OCI-LY7 (cell line): ENCODE data around the gene ECSIT.

Experiments
- EZH2phosphoT487 ChIP-seq: fragments of 200-600 bp; sonication (generic); IDR thresholded peaks from 2 replicates; pipeline ENCODE4 v1.6.1; 2018; ENCODE audit warnings: low read depth, borderline replicate concordance, mild to moderate bottlenecking, mixed run types, antibody characterized with exemption, low read length, moderate library complexity, mixed read lengths
- TF ChIP-seq, protein P1 (sequence below): fragments of 200-600 bp; sonication (generic); conservative IDR thresholded peaks from 2 replicates; pipeline ENCODE4 v1.5.1; 2014; ENCODE audit warnings: mild to moderate bottlenecking, antibody characterized with exemption, low read length, moderate library complexity, mixed read lengths

DNA sequence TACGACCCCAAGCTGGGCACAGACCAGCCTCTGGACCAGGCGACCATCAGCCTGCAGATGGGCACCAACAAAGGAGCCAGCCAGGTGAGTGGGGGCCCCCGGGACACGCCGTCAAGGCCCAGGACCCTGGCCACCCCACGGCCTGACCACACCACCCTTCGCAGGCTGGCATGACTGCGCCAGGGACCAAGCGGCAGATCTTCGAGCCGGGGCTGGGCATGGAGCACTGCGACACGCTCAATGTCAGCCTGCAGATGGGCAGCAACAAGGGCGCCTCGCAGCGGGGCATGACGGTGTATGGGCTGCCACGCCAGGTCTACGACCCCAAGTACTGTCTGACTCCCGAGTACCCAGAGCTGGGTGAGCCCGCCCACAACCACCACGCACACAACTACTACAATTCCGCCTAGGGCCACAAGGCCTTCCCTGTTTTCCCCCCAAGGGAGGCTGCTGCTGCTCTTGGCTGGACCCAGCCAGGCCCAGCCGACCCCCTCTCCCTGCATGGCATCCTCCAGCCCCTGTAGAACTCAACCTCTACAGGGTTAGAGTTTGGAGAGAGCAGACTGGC, 20.5 kb upstream of the ECSIT start:
- TF ChIP-seq, protein P1, sequence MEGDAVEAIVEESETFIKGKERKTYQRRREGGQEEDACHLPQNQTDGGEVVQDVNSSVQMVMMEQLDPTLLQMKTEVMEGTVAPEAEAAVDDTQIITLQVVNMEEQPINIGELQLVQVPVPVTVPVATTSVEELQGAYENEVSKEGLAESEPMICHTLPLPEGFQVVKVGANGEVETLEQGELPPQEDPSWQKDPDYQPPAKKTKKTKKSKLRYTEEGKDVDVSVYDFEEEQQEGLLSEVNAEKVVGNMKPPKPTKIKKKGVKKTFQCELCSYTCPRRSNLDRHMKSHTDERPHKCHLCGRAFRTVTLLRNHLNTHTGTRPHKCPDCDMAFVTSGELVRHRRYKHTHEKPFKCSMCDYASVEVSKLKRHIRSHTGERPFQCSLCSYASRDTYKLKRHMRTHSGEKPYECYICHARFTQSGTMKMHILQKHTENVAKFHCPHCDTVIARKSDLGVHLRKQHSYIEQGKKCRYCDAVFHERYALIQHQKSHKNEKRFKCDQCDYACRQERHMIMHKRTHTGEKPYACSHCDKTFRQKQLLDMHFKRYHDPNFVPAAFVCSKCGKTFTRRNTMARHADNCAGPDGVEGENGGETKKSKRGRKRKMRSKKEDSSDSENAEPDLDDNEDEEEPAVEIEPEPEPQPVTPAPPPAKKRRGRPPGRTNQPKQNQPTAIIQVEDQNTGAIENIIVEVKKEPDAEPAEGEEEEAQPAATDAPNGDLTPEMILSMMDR, result no peak
- no peak for TF ChIP-seq EZH2phosphoT487
